ENCODE measurements around the gene PAIP2.
"Not testable (repeated sequence)": the region's sequence is repeated elsewhere in the genome, so short reads cannot be mapped to it uniquely, and the experiment has no call there.

PAIP2 gene

GRCh38 chr5:139341689-139342422, at the start of gene PAIP2:
Gene PAIP2 (plus strand): TSS chr5:139341854. CDS start chr5:139363785, 21,931 bp downstream.
- DNase-seq, result peak; percentile 96

GRCh38 chr5:139293202-139293506, 48.5 kb upstream of the PAIP2 start:
- no peak for DNase-seq

- DNase-seq, result peak; percentile 82
These were observed 47.9 kb upstream of the PAIP2 start, which contains the start of gene MATR3 for GRCh38 chr5:139293507-139294373. Gene MATR3 (plus strand): TSS chr5:139293740. CDS start chr5:139307416, 13,676 bp downstream.

- no peak for DNase-seq
These were observed 47.1 kb upstream of the PAIP2 start for GRCh38 chr5:139294374-139295165.

- no peak for DNase-seq
These were observed 46.2 kb upstream of the PAIP2 start for GRCh38 chr5:139295346-139296057.

GRCh38 chr5:139296198-139296597, 45.5 kb upstream of the PAIP2 start:
- no peak for DNase-seq

- no peak for DNase-seq
These were observed 44.8 kb upstream of the PAIP2 start for GRCh38 chr5:139296862-139297326.

GRCh38 chr5:139297439-139298133, 44.1 kb upstream of the PAIP2 start:
- DNase-seq, result no peak

GRCh38 chr5:139298242-139298641, 43.4 kb upstream of the PAIP2 start:
- DNase-seq, result no peak

- no peak for DNase-seq
These were observed 42.2 kb upstream of the PAIP2 start for GRCh38 chr5:139299486-139299885.

GRCh38 chr5:139301808-139302499, 39.7 kb upstream of the PAIP2 start:
- DNase-seq, result no peak

- DNase-seq, result no peak
These were observed 37.0 kb upstream of the PAIP2 start for GRCh38 chr5:139304391-139305324.

GRCh38 chr5:139306197-139306596, 35.5 kb upstream of the PAIP2 start:
- no peak for DNase-seq

- no peak for DNase-seq
These were observed 34.9 kb upstream of the PAIP2 start for GRCh38 chr5:139306628-139307379.

- no peak for DNase-seq
These were observed 32.9 kb upstream of the PAIP2 start for GRCh38 chr5:139308797-139309196.

GRCh38 chr5:139310715-139311186, 30.9 kb upstream of the PAIP2 start:
- DNase-seq, result not testable (repeated sequence)

GRCh38 chr5:139312075-139312474, 29.6 kb upstream of the PAIP2 start:
- no peak for DNase-seq

GRCh38 chr5:139314276-139314675, 27.4 kb upstream of the PAIP2 start:
- no peak for DNase-seq

GRCh38 chr5:139315056-139315615, 26.5 kb upstream of the PAIP2 start:
- DNase-seq, result no peak

All from GOT3 (cell line).